ENCODE results near the gene ZMYND19. TPM values are rescaled to one million over a fixed set of nuclear protein-coding genes. Genes with fewer than 3 reads are reported as not detected.

ZMYND19 gene
- total and polyA plus RNA-seq, 2 of the 8 experiments (the other 6 are each of a cell fraction or from before 2014, with no cell fraction given), result 42.4 to 58.7 TPM

- TF ChIP-seq, protein P1, sequence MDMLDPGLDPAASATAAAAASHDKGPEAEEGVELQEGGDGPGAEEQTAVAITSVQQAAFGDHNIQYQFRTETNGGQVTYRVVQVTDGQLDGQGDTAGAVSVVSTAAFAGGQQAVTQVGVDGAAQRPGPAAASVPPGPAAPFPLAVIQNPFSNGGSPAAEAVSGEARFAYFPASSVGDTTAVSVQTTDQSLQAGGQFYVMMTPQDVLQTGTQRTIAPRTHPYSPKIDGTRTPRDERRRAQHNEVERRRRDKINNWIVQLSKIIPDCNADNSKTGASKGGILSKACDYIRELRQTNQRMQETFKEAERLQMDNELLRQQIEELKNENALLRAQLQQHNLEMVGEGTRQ (IDR thresholded peaks at IDR 0.05; ENCODE audit: low read length), result no peak
- TF ChIP-seq ATF3 (IDR thresholded peaks at IDR 0.05; ENCODE audit: insufficient read depth, low read depth, low read length) (no peak), SP4 (IDR thresholded peaks at IDR 0.05; ENCODE audit: low read length) (no peak), YY1 (IDR thresholded peaks at IDR 0.05; ENCODE audit: low read depth, low read length) (no peak)
Observed at GRCh38 chr9:137543237-137543963, 46.9 kb downstream of the ZMYND19 start (continued).

Data from H1 (cell line).